ENCODE measurements around the gene GABRB3.

GABRB3 gene

GRCh38 chr15:26667222-26667988 is 105.5 kb downstream of the GABRB3 start:
- TF ChIP-seq CTCF (IDR thresholded peaks at IDR 0.05; ENCODE audit: low read depth, low read length), result no peak
- Histone ChIP-seq H3K36me3 (no peaks in the 10 kb centered on the region), H3K27me3 (no peaks in the 10 kb centered on the region), H3K4me1 (peaks cover 7% of the 10 kb centered on the region), H3K9me3 (no peaks in the 10 kb centered on the region), H3K4me3 (ENCODE audit: low read depth, low read length) (no peak overlapping the region)
- DNase-seq, result peak; percentile 27

GRCh38 chr15:26665957-26666791 is 106.7 kb downstream of the GABRB3 start:
- H3K27me3 ChIP-seq, result no peaks in the 10 kb centered on the region
- DNase-seq, result no peak
- H3K4me1 ChIP-seq, result peaks cover 16% of the 10 kb centered on the region
- no peaks in the 10 kb centered on the region for H3K36me3 ChIP-seq
- no peak overlapping the region for H3K4me3 ChIP-seq (ENCODE audit: low read depth, low read length)
- peak; percentile 32 for TF ChIP-seq CTCF (IDR thresholded peaks at IDR 0.05; ENCODE audit: low read depth, low read length)
- H3K9me3 ChIP-seq, result no peaks in the 10 kb centered on the region

- Histone ChIP-seq H3K36me3 (no peaks in the 10 kb centered on the region), H3K9me3 (no peaks in the 10 kb centered on the region), H3K4me1 (peaks cover 21% of the 10 kb centered on the region), H3K4me3 (ENCODE audit: low read depth, low read length) (no peak overlapping the region), H3K27me3 (no peaks in the 10 kb centered on the region)
- DNase-seq, result no peak
- no peak for TF ChIP-seq CTCF (IDR thresholded peaks at IDR 0.05; ENCODE audit: low read depth, low read length)
Observed at GRCh38 chr15:26662283-26662682, 110.6 kb downstream of the GABRB3 start.

GRCh38 chr15:26661748-26662147 is 111.1 kb downstream of the GABRB3 start:
- Histone ChIP-seq H3K9me3 (no peaks in the 10 kb centered on the region), H3K4me3 (ENCODE audit: low read depth, low read length) (peak overlapping the region; percentile 26; the same call in 1 of the 2 replicates), H3K27me3 (no peaks in the 10 kb centered on the region), H3K36me3 (no peaks in the 10 kb centered on the region), H3K4me1 (peaks cover 21% of the 10 kb centered on the region)
- DNase-seq, result no peak
- TF ChIP-seq CTCF (IDR thresholded peaks at IDR 0.05; ENCODE audit: low read depth, low read length), result no peak

- no peak for DNase-seq
- no peak overlapping the region for H3K4me3 ChIP-seq (ENCODE audit: low read depth, low read length)
- peaks cover 21% of the 10 kb centered on the region for H3K4me1 ChIP-seq
- no peaks in the 10 kb centered on the region for H3K36me3 ChIP-seq
- H3K27me3 ChIP-seq, result no peaks in the 10 kb centered on the region
- no peaks in the 10 kb centered on the region for H3K9me3 ChIP-seq
- TF ChIP-seq CTCF (IDR thresholded peaks at IDR 0.05; ENCODE audit: low read depth, low read length), result no peak
Observed at GRCh38 chr15:26661107-26661506, 111.8 kb downstream of the GABRB3 start.

- H3K27me3 ChIP-seq, result no peaks in the 10 kb centered on the region
Observed at GRCh38 chr15:26660241-26660640, 112.6 kb downstream of the GABRB3 start.

More at GRCh38 chr15:26660241-26660640, 112.6 kb downstream of the GABRB3 start:
- Histone ChIP-seq H3K36me3 (no peaks in the 10 kb centered on the region), H3K4me3 (ENCODE audit: low read depth, low read length) (no peak overlapping the region), H3K9me3 (no peaks in the 10 kb centered on the region), H3K4me1 (peaks cover 21% of the 10 kb centered on the region)
- DNase-seq, result peak; percentile 49
- no peak for TF ChIP-seq CTCF (IDR thresholded peaks at IDR 0.05; ENCODE audit: low read depth, low read length)

Data from BE2C (cell line).